GM12873 (cell line): ENCODE measurements around the gene NDUFAF8.
A peak's percentile ranks its signal among the peaks of the same experiment; 100 is the strongest.

ENCODE experiments used
- CTCF ChIP-seq: IDR thresholded peaks from 2 replicates; pipeline ENCODE4 v1.5.1; 2012; ENCODE audit warnings: low read depth, mild to moderate bottlenecking, moderate library complexity, low read length, control low read depth; ENCODE audit not compliant: insufficient read depth; ENCODE audit errors: missing control alignments

NDUFAF8 gene

DNA sequence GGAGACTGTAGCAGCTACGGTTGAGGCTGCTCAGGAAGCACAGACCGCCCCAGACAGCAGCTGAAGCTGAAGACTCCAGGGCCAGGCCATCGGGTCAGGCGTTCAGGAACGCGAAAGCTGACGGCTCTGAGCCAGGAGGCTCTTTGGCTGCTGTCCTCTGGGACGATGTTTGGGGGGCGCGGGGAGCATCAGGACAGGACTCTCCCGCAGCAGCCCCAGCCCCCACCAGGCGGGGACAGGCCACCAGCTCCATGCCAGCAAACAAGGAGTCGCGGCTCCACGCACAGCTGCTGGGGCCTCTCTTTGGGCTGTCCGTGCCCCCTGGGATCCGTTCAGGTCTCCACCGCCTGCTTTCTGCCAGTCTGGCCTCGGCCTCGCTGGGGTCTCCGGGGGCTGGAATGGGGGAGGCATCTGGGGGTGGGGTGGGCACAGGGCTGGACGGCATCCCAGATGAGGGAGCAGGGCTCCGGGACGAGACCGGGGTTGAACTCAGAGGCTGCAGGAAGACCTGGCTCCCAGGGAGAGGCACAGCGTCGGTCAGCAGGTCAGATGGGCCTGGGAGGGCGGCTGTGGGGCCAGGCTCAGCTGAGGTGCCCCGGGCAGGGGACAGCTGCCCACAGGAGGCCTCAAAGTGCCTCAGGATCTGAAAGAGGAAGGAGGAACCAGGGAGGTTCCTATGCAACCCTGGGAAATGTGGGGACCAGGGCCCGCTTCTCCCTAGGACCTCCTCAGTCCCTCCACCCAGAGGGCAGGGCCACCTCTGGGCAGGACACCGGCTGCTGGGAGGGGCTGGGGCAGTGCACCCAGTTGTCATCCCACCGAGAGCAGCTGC is 10.1 kb upstream of the NDUFAF8 start:
- no peak for TF ChIP-seq CTCF

GRCh38 chr17:81229666-81229920 is 9.5 kb upstream of the NDUFAF8 start:
- no peak for TF ChIP-seq CTCF

DNA sequence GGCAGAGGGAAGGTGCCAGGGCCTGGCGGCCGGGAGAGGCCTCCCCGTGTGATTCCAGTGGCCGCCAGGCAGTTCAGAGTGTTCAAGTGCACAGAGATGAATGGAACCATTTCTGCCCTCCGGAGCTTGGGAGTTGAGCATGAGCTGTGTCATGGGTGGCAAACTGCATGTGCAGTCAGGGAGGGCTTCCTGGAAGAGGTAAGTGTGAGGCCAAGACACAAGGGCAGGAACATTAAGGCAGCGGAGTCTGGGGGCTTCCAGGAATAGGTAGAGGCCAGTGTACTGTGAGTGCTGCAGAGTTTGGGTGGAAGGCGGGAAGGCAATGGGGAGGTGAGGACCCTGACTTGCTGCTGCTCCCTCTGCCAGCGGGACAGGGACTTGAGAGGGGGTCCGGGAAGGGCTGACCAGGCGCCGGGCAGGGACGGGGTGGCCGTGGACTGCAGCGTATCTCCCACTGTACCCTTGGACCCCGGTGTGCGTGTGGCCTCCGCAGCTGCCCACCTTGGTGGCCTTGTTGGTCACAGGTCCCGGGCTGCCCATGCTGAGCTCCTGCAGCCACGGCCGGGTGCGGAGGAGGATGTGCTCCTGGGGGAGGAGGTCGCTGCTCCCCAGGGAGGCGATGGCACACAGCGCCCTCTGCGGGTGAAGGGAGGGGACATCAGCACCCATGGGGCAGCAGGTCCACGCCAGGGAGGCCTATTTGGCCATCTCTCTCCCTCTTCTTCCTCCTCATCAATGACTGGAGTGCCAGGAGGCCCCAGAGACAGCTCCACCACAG is 8.9 kb upstream of the NDUFAF8 start:
- TF ChIP-seq CTCF, result peak; percentile 49

DNA sequence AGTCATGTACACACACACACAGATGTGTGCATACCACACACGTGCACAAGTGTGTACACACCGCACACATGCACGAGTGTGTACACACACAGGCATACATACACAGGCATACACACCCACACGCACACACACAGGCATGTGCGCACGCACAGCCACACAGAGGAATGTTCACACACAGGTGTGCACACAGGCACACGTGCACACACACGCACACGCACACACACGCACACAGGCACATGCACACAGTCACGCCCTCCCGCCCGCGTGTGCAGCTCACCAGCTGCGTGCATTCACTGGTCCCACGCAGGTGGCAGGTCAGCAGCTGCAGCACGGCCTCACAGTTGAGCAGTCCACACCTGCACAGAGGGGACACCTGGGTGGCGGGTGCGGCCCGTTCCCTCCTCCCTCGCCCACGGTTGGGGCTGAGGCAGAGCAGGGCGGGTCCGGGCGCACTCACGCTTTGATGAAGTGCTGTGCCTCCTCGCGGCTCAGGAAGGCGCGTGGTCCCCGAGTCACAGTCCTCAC is 7.9 kb upstream of the NDUFAF8 start:
- no peak for TF ChIP-seq CTCF

- TF ChIP-seq CTCF, result no peak
These were observed 7.1 kb upstream of the NDUFAF8 start for GRCh38 chr17:81231766-81232581.

- no peak for TF ChIP-seq CTCF
These were observed 6.4 kb upstream of the NDUFAF8 start for GRCh38 chr17:81232616-81233241.
